GM18520 (cell line): Measurements from ENCODE around the gene LUZP1.

Experiments
- ATAC-seq: cut with Tn5 transposase; IDR thresholded peaks from one replicate; pipeline ENCODE4 v1.9.1; 2021; ENCODE audit not compliant: unreplicated experiment

The LUZP1 gene

GRCh38 chr1:23035823-23036452 lies 132.7 kb downstream of the LUZP1 start:
- no peak for ATAC-seq
